Femur (tissue), 1 donor: ENCODE measurements around the gene CENPF.
A peak's percentile ranks its signal among the peaks of the same experiment; 100 is the strongest.
"Not testable (repeated sequence)": the region's sequence is repeated elsewhere in the genome, so short reads cannot be mapped to it uniquely, and the experiment has no call there.

Source experiments
- DNase-seq: peaks from one replicate; pipeline ENCODE4 v3.0.0-alpha.2; 2017

Gene CENPF

GRCh38 chr1:214602764-214603657, at the start of gene CENPF:
Gene CENPF, plus strand, starts transcription at chr1:214603195. Its CDS starts 10,560 bp downstream, at chr1:214613755.
- peak; percentile 99 for DNase-seq

- no peak for DNase-seq
Measured at GRCh38 chr1:214557952-214558735, 44.9 kb upstream of the CENPF start.

GRCh38 chr1:214563881-214564280, 39.1 kb upstream of the CENPF start:
- no peak for DNase-seq

- no peak for DNase-seq
Measured at GRCh38 chr1:214565310-214565709, 37.7 kb upstream of the CENPF start.

GRCh38 chr1:214566158-214567104, 36.6 kb upstream of the CENPF start:
- DNase-seq: no peak

- DNase-seq: no peak
Measured at GRCh38 chr1:214567481-214567980, 35.5 kb upstream of the CENPF start.

GRCh38 chr1:214568328-214568727, 34.7 kb upstream of the CENPF start:
- DNase-seq: no peak

- DNase-seq: no peak
Measured at GRCh38 chr1:214569357-214570004, 33.5 kb upstream of the CENPF start.

- no peak for DNase-seq
Measured at GRCh38 chr1:214570442-214570841, 32.6 kb upstream of the CENPF start.

- DNase-seq: no peak
Measured at GRCh38 chr1:214571281-214571680, 31.7 kb upstream of the CENPF start.

GRCh38 chr1:214573386-214574318, 29.3 kb upstream of the CENPF start:
- DNase-seq: no peak

GRCh38 chr1:214574598-214575411, 28.2 kb upstream of the CENPF start:
- no peak for DNase-seq

- not testable (repeated sequence) for DNase-seq
Measured at GRCh38 chr1:214576120-214576519, 26.9 kb upstream of the CENPF start.

GRCh38 chr1:214579183-214579582, 23.8 kb upstream of the CENPF start:
- DNase-seq: no peak

- DNase-seq: peak; percentile 32
Measured at GRCh38 chr1:214581785-214582184, 21.2 kb upstream of the CENPF start.

- no peak for DNase-seq
Measured at GRCh38 chr1:214582289-214582891, 20.6 kb upstream of the CENPF start.

- DNase-seq: no peak
Measured at GRCh38 chr1:214583113-214583512, 19.9 kb upstream of the CENPF start.

- no peak for DNase-seq
Measured at GRCh38 chr1:214583824-214584554, 19.0 kb upstream of the CENPF start.
